Endothelial cell of umbilical vein (primary cell): ENCODE results near the gene PIN1. TPM values are rescaled to one million over a fixed set of nuclear protein-coding genes. Genes with fewer than 3 reads are reported as not detected.

ENCODE experiments used
- BruUV-seq: library from RNA; stranded (reverse); fragments of 400-500 nt; replicated peaks from 2 replicates; lab custom pipeline; 2021; lab: Mats Ljungman, UMichigan
- CTCF ChIA-PET: fragments of 300-600, 350-600 bp; sonication (Branson Sonifier 250); formaldehyde crosslinking; loops from one replicate; lab custom pipeline; 2021; ENCODE audit warnings: antibody characterized with exemption, inconsistent platforms; lab: Charles Lee
- POLR2A ChIA-PET: fragments of 300-600, 350-600 bp; sonication (Branson Sonifier 250); formaldehyde crosslinking; loops from one replicate; lab custom pipeline; 2021; ENCODE audit warnings: antibody characterized with exemption, inconsistent platforms; lab: Charles Lee
- DNase-seq: peaks from one replicate; pipeline ENCODE4 v3.0.0-alpha.2; 2011; ENCODE audit warnings: low read depth, low spot score
- FAIRE-seq: peaks from 2 replicates; lab custom pipeline; 2011; peaks lifted over from hg19 to GRCh38; lab: Jason Lieb, UNC
- H2AFZ ChIP-seq: 2 replicates; pipeline ENCODE4 v1.6.0; 2012; ENCODE audit warnings: low read depth, low read length, control low read depth, inconsistent platforms
- H3K27ac ChIP-seq: 2 replicates; pipeline ENCODE4 v1.5.1; 2011; ENCODE audit warnings: low read depth, mild to moderate bottlenecking, control low read depth, low read length, moderate library complexity; ENCODE audit not compliant: insufficient read depth
- H3K27me3 ChIP-seq, 2 experiments: 2 replicates each; pipeline versions ENCODE4 v1.6.0 to v1.6.1; 2011; ENCODE audit warnings: low read length in 2 of 2, mixed read lengths in 1 of 2; ENCODE audit not compliant: control insufficient read depth in 2 of 2, insufficient read depth in 2 of 2
- H3K36me3 ChIP-seq, 2 experiments: 2 replicates in 1 of 2; 3 replicates in 1 of 2; pipeline ENCODE4 v1.5.1; 2011; ENCODE audit warnings: low read length in 2 of 2, mild to moderate bottlenecking in 1 of 2, moderate library complexity in 1 of 2; ENCODE audit not compliant: control insufficient read depth in 2 of 2, insufficient read depth in 2 of 2; ENCODE audit errors: extremely low read depth in 1 of 2
- H3K4me1 ChIP-seq: 3 replicates; pipeline ENCODE4 v1.5.1; 2011; ENCODE audit warnings: mild to moderate bottlenecking, low read length; ENCODE audit not compliant: control insufficient read depth, insufficient read depth; ENCODE audit errors: extremely low read depth
- H3K4me2 ChIP-seq: 2 replicates; pipeline ENCODE4 v1.6.1; 2011; ENCODE audit warnings: low read length, control low read depth, mixed read lengths; ENCODE audit not compliant: insufficient read depth
- H3K4me3 ChIP-seq, 3 experiments: fragments of 200-600 bp in 1 of 3; sonication (generic), shearing (Covaris generic) in 1 of 3; replicated peaks in 1 of 3; 2 replicates each; pipeline ENCODE4 v1.5.1; 2011 to 2016; ENCODE audit warnings: control low read depth in 3 of 3, low read length in 3 of 3, mild to moderate bottlenecking in 2 of 3, inconsistent platforms in 1 of 3, low read depth in 1 of 3, moderate library complexity in 1 of 3; ENCODE audit not compliant: insufficient read depth in 1 of 3
- H3K79me2 ChIP-seq: 2 replicates; pipeline ENCODE4 v1.6.0; 2012; ENCODE audit warnings: low read length, inconsistent platforms; ENCODE audit not compliant: control insufficient read depth, insufficient read depth
- H3K9ac ChIP-seq: replicated peaks from 2 replicates; pipeline ENCODE3; 2011; ENCODE audit warnings: low read length, control low read depth; ENCODE audit not compliant: insufficient read depth; ENCODE audit errors: extremely low read depth
- H3K9me1 ChIP-seq: replicated peaks from 3 replicates; pipeline ENCODE4 v1.6.0; 2011; ENCODE audit warnings: mild to moderate bottlenecking, low read length; ENCODE audit not compliant: control insufficient read depth, insufficient read depth; ENCODE audit errors: extremely low read depth
- H3K9me3 ChIP-seq: replicated peaks from 2 replicates; pipeline ENCODE4 v1.5.1; 2012; ENCODE audit warnings: low read length, inconsistent platforms; ENCODE audit not compliant: control insufficient read depth, insufficient read depth
- H4K20me1 ChIP-seq: replicated peaks from 2 replicates; pipeline ENCODE3; 2011; ENCODE audit warnings: mild to moderate bottlenecking, low read length; ENCODE audit not compliant: control insufficient read depth, insufficient read depth; ENCODE audit errors: extremely low read depth
- EZH2 ChIP-seq: IDR thresholded peaks from 2 replicates; pipeline ENCODE4 v1.6.1; 2012; ENCODE audit warnings: borderline replicate concordance, low read depth, mild to moderate bottlenecking, moderate library complexity, low read length, inconsistent platforms; ENCODE audit not compliant: severe bottlenecking
- FOS ChIP-seq: IDR thresholded peaks from 2 replicates; pipeline ENCODE4 v1.6.1; 2011; ENCODE audit warnings: mild to moderate bottlenecking, low read length, moderate library complexity, borderline replicate concordance; ENCODE audit not compliant: insufficient read depth
- GATA2 ChIP-seq: IDR thresholded peaks from 2 replicates; pipeline ENCODE4 v1.7.0; 2011; ENCODE audit warnings: low read depth, mild to moderate bottlenecking, moderate library complexity, mixed read lengths, low read length; ENCODE audit not compliant: insufficient read length, insufficient read depth
- JUN ChIP-seq: IDR thresholded peaks from 2 replicates; pipeline ENCODE4 v1.6.1; 2011; ENCODE audit warnings: borderline replicate concordance, low read depth; ENCODE audit not compliant: insufficient read length, insufficient read depth
- MYC ChIP-seq: IDR thresholded peaks from one replicate; pipeline ENCODE4 v1.6.1; 2011; ENCODE audit warnings: mild to moderate bottlenecking, low read depth, low read length
- POLR2A ChIP-seq: IDR thresholded peaks from 2 replicates; pipeline ENCODE4 v1.6.1; 2012; ENCODE audit warnings: low read depth, mild to moderate bottlenecking, control low read depth, low read length
- POLR2AphosphoS5 ChIP-seq: IDR thresholded peaks from 2 replicates; pipeline ENCODE4 v1.6.1; 2012; ENCODE audit warnings: low read depth, mild to moderate bottlenecking, control low read depth, low read length, moderate library complexity; ENCODE audit not compliant: insufficient read depth
- dilution Hi-C: fragments of 300-500 bp; cut with MboI; formaldehyde crosslinking; loops from one replicate; pipeline ENCODE4 v1.15.0; 2019; ENCODE audit warnings: low sequenced_read_pairs; ENCODE audit not compliant: extremely low pct_ligation_motif_present
- intact Hi-C: fragments of 100-400 bp; cut with micrococcal nuclease; formaldehyde crosslinking; loops from one replicate; pipeline ENCODE4 v1.10.0; 2022
- polyA plus RNA-seq, 4 experiments: library from polyadenylated mRNA; depleted of rRNA in 3 of 4; stranded (reverse) in 3 of 4; unstranded in 1 of 4; fragments of >200 nt; gene quantifications; 2 replicates each; pipeline versions ENCODE4 v1.2.1 to v1.2.3, GENCODE V29; 2011 to 2012; ENCODE audit warnings: missing spikeins in 1 of 4
- total RNA-seq: library from RNA; stranded (reverse); gene quantifications from 2 replicates; pipeline ENCODE4 v1.2.3, GENCODE V29; 2021
- TF ChIP-seq, protein P1 (sequence below): IDR thresholded peaks from 2 replicates; pipeline ENCODE4 v1.6.1; 2011; ENCODE audit not compliant: insufficient read depth, insufficient read length
- TF ChIP-seq, protein P2 (sequence below), 2 donors: IDR thresholded peaks; 1 replicate in 1 of 2; 2 replicates in 1 of 2; pipeline ENCODE4 v1.5.1; 2011; ENCODE audit warnings: low read length in 2 of 2, mild to moderate bottlenecking in 2 of 2, moderate library complexity in 2 of 2, control low read depth in 1 of 2, inconsistent platforms in 1 of 2, low read depth in 1 of 2; ENCODE audit not compliant: insufficient read depth in 1 of 2; ENCODE audit errors: extremely low read depth in 1 of 2

PIN1 gene
- total and polyA plus RNA-seq, 2 donors (not counting 3 experiments of a cell fraction or from before 2014, with no cell fraction given), result 97.4 to 115 TPM

DNA sequence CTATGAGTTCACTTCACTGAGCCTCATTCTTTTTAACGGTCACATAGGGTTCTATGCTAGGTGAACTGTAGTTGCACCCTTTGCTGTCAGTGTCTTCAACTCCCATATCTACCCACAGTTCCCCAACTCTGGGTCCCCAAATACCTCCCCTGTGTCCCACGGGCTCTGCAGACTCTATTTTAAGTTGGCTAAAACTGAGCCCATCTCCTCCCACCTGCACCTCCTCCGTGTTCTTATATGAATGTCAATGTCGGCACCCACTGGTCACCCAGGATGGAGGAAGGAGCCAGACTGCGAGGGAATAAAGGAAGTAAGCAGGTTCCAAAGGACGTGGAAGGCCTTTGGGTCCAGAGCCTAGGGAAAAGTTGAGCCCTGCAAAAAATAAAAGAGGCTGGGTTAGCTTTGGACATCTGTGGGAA lies 802 bp upstream of the PIN1 start:
- Histone ChIP-seq H2AFZ (no peak overlapping the region), H3K4me2 (no peak overlapping the region), H3K27ac (no peak overlapping the region), H3K4me1 (peaks cover 9% of the 10 kb centered on the region), H4K20me1 (no peaks in the 10 kb centered on the region), H3K9me3 (no peaks in the 10 kb centered on the region), H3K4me3 (peak overlapping the region in 2 of 3 experiments; percentile 55 to 57), H3K36me3 (peaks cover 2 to 3% of the 10 kb centered on the region in 2 experiments), H3K9me1 (no peaks in the 10 kb centered on the region), H3K27me3 (no peaks in the 10 kb centered on the region), H3K9ac (no peak overlapping the region), H3K79me2 (peaks cover 24% of the 10 kb centered on the region)
- ChIA-PET CTCF (interaction anchor here (1.4 kb wide), 1 partner anchor 11 kb away, joined by 4 read pairs; no protein-coding TSS in a partner anchor), POLR2A (no interaction called here)
- BruUV-seq, result no TSS peak
- DNase-seq (no peak), FAIRE-seq (no peak)
- TF ChIP-seq, protein P1, sequence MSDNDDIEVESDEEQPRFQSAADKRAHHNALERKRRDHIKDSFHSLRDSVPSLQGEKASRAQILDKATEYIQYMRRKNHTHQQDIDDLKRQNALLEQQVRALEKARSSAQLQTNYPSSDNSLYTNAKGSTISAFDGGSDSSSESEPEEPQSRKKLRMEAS, result no peak
- no peak for TF ChIP-seq POLR2AphosphoS5
- TF ChIP-seq JUN, result no peak
- no peak for TF ChIP-seq EZH2
- TF ChIP-seq, protein P2, sequence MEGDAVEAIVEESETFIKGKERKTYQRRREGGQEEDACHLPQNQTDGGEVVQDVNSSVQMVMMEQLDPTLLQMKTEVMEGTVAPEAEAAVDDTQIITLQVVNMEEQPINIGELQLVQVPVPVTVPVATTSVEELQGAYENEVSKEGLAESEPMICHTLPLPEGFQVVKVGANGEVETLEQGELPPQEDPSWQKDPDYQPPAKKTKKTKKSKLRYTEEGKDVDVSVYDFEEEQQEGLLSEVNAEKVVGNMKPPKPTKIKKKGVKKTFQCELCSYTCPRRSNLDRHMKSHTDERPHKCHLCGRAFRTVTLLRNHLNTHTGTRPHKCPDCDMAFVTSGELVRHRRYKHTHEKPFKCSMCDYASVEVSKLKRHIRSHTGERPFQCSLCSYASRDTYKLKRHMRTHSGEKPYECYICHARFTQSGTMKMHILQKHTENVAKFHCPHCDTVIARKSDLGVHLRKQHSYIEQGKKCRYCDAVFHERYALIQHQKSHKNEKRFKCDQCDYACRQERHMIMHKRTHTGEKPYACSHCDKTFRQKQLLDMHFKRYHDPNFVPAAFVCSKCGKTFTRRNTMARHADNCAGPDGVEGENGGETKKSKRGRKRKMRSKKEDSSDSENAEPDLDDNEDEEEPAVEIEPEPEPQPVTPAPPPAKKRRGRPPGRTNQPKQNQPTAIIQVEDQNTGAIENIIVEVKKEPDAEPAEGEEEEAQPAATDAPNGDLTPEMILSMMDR (IDR thresholded peaks at IDR 0.05; ENCODE audit: extremely low read depth in 1 of 2, insufficient read depth in 1 of 2, low read depth in 1 of 2, low read length in 2 of 2), result no peak
- TF ChIP-seq MYC, result no peak
- TF ChIP-seq GATA2, result no peak
- no peak for TF ChIP-seq POLR2A
- no peak for TF ChIP-seq FOS
- dilution Hi-C loops (no loop called here), intact Hi-C loops (no loop called here)
